ENCODE data around the gene TAF4. TPM values are rescaled to one million over a fixed set of nuclear protein-coding genes. Genes with fewer than 3 reads are reported as not detected.

Gene TAF4
- total RNA-seq, 1 experiment from 2014 or later: 94.9 TPM

- no TSS peak for BruUV-seq (replicated peaks)
- H3K9me3 Mint-ChIP-seq (ENCODE audit: unreplicated experiment): peaks cover 7% of the 10 kb centered on the region
- Histone ChIP-seq H3K4me1 (no peaks in the 10 kb centered on the region), H3K27me3 (replicated peaks; ENCODE audit: control insufficient read depth, insufficient read depth, low read length) (no peaks in the 10 kb centered on the region), H3K9me3 (no peaks in the 10 kb centered on the region), H3K36me3 (ENCODE audit: control insufficient read depth, insufficient read depth, low read length) (no peaks in the 10 kb centered on the region), H3K4me3 (ENCODE audit: low read depth, low read length) (no peak overlapping the region)
- H3K4me3 Mint-ChIP-seq (ENCODE audit: unreplicated experiment): no peak overlapping the region
- intact Hi-C loops (cut with micrococcal nuclease; ENCODE audit: unreplicated experiment): no loop called here
- H3K4me1 Mint-ChIP-seq (ENCODE audit: low read depth, unreplicated experiment): peaks cover 15% of the 10 kb centered on the region
- ChIA-PET CTCF (no interaction called here), POLR2A (no interaction called here)
- H3K27me3 Mint-ChIP-seq (ENCODE audit: insufficient read depth, unreplicated experiment): no peaks in the 10 kb centered on the region
- H3K36me3 Mint-ChIP-seq (ENCODE audit: insufficient read depth, unreplicated experiment): peaks cover 16% of the 10 kb centered on the region
- H3K27ac Mint-ChIP-seq (ENCODE audit: unreplicated experiment): no peak overlapping the region
- no peak for TF ChIP-seq CTCF (IDR thresholded peaks at IDR 0.05; ENCODE audit: insufficient read depth in 1 of 2, low read depth in 1 of 2, low read length in 1 of 2, severe bottlenecking in 1 of 2, unreplicated experiment in 1 of 2)
- DNase-seq: no peak
Observed at GRCh38 chr20:62030357-62030756, 35.3 kb downstream of the TAF4 start.

GRCh38 chr20:62029949-62030348 lies 35.7 kb downstream of the TAF4 start:
- ChIA-PET CTCF (no interaction called here), POLR2A (no interaction called here)
- no TSS peak for BruUV-seq (replicated peaks)
- Mint-ChIP-seq H3K27me3 (ENCODE audit: insufficient read depth, unreplicated experiment) (no peaks in the 10 kb centered on the region), H3K4me1 (ENCODE audit: low read depth, unreplicated experiment) (peaks cover 15% of the 10 kb centered on the region), H3K27ac (ENCODE audit: unreplicated experiment) (no peak overlapping the region), H3K4me3 (ENCODE audit: unreplicated experiment) (no peak overlapping the region), H3K9me3 (ENCODE audit: unreplicated experiment) (peaks cover 3% of the 10 kb centered on the region), H3K36me3 (ENCODE audit: insufficient read depth, unreplicated experiment) (peaks cover 17% of the 10 kb centered on the region)
- Histone ChIP-seq H3K4me3 (ENCODE audit: low read depth, low read length) (no peak overlapping the region), H3K9me3 (no peaks in the 10 kb centered on the region), H3K4me1 (no peaks in the 10 kb centered on the region), H3K36me3 (ENCODE audit: control insufficient read depth, insufficient read depth, low read length) (no peaks in the 10 kb centered on the region), H3K27me3 (replicated peaks; ENCODE audit: control insufficient read depth, insufficient read depth, low read length) (no peaks in the 10 kb centered on the region)
- DNase-seq: no peak
- intact Hi-C loops (cut with micrococcal nuclease; ENCODE audit: unreplicated experiment): no loop called here
- TF ChIP-seq CTCF (IDR thresholded peaks at IDR 0.05; ENCODE audit: insufficient read depth in 1 of 2, low read depth in 1 of 2, low read length in 1 of 2, severe bottlenecking in 1 of 2, unreplicated experiment in 1 of 2): no peak

GRCh38 chr20:62029296-62029695 lies 36.4 kb downstream of the TAF4 start:
- no peak overlapping the region for H3K4me3 Mint-ChIP-seq (ENCODE audit: unreplicated experiment)
- Histone ChIP-seq H3K36me3 (ENCODE audit: control insufficient read depth, insufficient read depth, low read length) (no peaks in the 10 kb centered on the region), H3K4me3 (ENCODE audit: low read depth, low read length) (no peak overlapping the region), H3K9me3 (no peaks in the 10 kb centered on the region), H3K27me3 (replicated peaks; ENCODE audit: control insufficient read depth, insufficient read depth, low read length) (no peaks in the 10 kb centered on the region), H3K4me1 (no peaks in the 10 kb centered on the region)
- BruUV-seq (replicated peaks): no TSS peak
- no peak overlapping the region for H3K27ac Mint-ChIP-seq (ENCODE audit: unreplicated experiment)
- H3K9me3 Mint-ChIP-seq (ENCODE audit: unreplicated experiment): no peaks in the 10 kb centered on the region
- DNase-seq: no peak
- H3K36me3 Mint-ChIP-seq (ENCODE audit: insufficient read depth, unreplicated experiment): peaks cover 22% of the 10 kb centered on the region
- H3K27me3 Mint-ChIP-seq (ENCODE audit: insufficient read depth, unreplicated experiment): no peaks in the 10 kb centered on the region
- ChIA-PET CTCF (interaction anchor here (1.2 kb wide), 1 partner anchor 18 kb away, joined by 3 read pairs; no protein-coding TSS in a partner anchor), POLR2A (interaction anchor here (1.1 kb wide), 1 partner anchor 93 kb away, joined by 3 read pairs; no protein-coding TSS in a partner anchor)
- intact Hi-C loops (cut with micrococcal nuclease; ENCODE audit: unreplicated experiment): no loop called here
- H3K4me1 Mint-ChIP-seq (ENCODE audit: low read depth, unreplicated experiment): peaks cover 15% of the 10 kb centered on the region
- no peak for TF ChIP-seq CTCF (IDR thresholded peaks at IDR 0.05; ENCODE audit: insufficient read depth in 1 of 2, low read depth in 1 of 2, low read length in 1 of 2, severe bottlenecking in 1 of 2, unreplicated experiment in 1 of 2)
